Neutrophil (primary cell): ENCODE measurements around the gene CNTNAP2.

Source experiments
- H3K27ac ChIP-seq: fragments of 200-600 bp; sonication (generic); 2 replicates; pipeline ENCODE4 v1.5.1; 2016; ENCODE audit warnings: mild to moderate bottlenecking, moderate library complexity
- H3K27me3 ChIP-seq: fragments of 200-600 bp; sonication (generic); 2 replicates; pipeline ENCODE4 v1.6.0; 2016; ENCODE audit warnings: mild to moderate bottlenecking
- H3K36me3 ChIP-seq: fragments of 200-600 bp; sonication (generic); 2 replicates; pipeline ENCODE4 v1.5.1; 2017
- H3K4me1 ChIP-seq, 2 experiments: fragments of 200-600 bp in 1 of 2; sonication (generic) in 1 of 2; 1 replicate in 1 of 2; 2 replicates in 1 of 2; pipeline versions ENCODE4 v1.5.1 to v1.6.1; 2013 to 2016; ENCODE audit warnings: low read depth in 1 of 2, low read length in 1 of 2, mild to moderate bottlenecking in 1 of 2, moderate library complexity in 1 of 2; ENCODE audit not compliant: control insufficient read depth in 1 of 2, insufficient read depth in 1 of 2
- H3K4me3 ChIP-seq, 2 experiments: fragments of 200-600 bp in 1 of 2; sonication (generic) in 1 of 2; 1 replicate in 1 of 2; 2 replicates in 1 of 2; pipeline ENCODE4 v1.5.1; 2013 to 2016; ENCODE audit warnings: low read depth in 1 of 2, low read length in 1 of 2, mild to moderate bottlenecking in 1 of 2, moderate library complexity in 1 of 2
- H3K9me3 ChIP-seq: fragments of 200-600 bp; sonication (generic); 2 replicates; pipeline ENCODE4 v1.5.1; 2016
- TF ChIP-seq, protein P1 (sequence below): fragments of 200-600 bp; sonication (generic); IDR thresholded peaks from 2 replicates; pipeline ENCODE4 v1.5.1; 2016; ENCODE audit warnings: antibody characterized with exemption

Gene CNTNAP2

DNA sequence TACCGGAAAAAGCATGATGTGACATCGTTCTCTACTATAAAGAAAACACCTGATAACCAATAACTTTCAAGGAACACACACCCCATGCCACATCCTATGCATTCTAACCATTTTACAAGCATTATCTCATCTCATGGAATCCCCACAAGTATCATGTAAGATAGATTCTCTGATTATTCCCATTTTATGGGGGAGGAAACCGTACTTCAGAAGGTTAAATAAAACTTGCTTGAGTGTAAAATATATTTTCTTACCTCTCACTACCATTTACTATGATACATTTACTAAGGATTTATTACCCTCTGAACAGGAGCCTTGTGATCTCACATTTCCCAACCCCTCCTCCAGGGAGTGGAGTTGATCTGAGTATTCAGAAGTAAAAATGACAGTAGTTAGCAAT, 522.7 kb downstream of the CNTNAP2 start:
- no peak overlapping the region for H3K4me3 ChIP-seq
- H3K27me3 ChIP-seq: no peaks in the 10 kb centered on the region
- H3K27ac ChIP-seq: no peak overlapping the region
- TF ChIP-seq, protein P1, sequence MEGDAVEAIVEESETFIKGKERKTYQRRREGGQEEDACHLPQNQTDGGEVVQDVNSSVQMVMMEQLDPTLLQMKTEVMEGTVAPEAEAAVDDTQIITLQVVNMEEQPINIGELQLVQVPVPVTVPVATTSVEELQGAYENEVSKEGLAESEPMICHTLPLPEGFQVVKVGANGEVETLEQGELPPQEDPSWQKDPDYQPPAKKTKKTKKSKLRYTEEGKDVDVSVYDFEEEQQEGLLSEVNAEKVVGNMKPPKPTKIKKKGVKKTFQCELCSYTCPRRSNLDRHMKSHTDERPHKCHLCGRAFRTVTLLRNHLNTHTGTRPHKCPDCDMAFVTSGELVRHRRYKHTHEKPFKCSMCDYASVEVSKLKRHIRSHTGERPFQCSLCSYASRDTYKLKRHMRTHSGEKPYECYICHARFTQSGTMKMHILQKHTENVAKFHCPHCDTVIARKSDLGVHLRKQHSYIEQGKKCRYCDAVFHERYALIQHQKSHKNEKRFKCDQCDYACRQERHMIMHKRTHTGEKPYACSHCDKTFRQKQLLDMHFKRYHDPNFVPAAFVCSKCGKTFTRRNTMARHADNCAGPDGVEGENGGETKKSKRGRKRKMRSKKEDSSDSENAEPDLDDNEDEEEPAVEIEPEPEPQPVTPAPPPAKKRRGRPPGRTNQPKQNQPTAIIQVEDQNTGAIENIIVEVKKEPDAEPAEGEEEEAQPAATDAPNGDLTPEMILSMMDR: no peak
- no peaks in the 10 kb centered on the region for H3K4me1 ChIP-seq
- no peaks in the 10 kb centered on the region for H3K36me3 ChIP-seq
- H3K9me3 ChIP-seq: no peaks in the 10 kb centered on the region

DNA sequence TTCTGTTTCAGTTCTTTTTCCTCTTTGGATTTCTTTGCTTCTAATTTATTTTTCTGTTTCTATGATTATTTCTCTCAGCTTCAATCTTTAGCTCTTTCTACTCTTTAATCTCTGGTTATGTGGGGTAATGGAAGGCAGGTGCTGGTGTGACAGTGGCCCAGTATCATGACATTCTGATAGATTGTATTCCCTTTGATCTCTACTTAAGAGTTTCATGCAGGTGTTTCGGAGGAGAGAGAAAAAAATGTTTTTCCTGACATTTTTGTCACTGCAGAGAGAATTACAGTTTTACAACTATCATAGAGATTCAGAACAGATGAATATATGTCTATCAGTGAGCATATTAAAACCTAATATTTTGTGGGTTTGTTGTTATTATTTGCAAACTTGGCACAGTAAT, 524.9 kb downstream of the CNTNAP2 start:
- Histone ChIP-seq H3K4me1 (no peaks in the 10 kb centered on the region), H3K27ac (no peak overlapping the region), H3K4me3 (no peak overlapping the region), H3K9me3 (no peaks in the 10 kb centered on the region), H3K27me3 (no peaks in the 10 kb centered on the region), H3K36me3 (no peaks in the 10 kb centered on the region)
- TF ChIP-seq, protein P1: no peak

DNA sequence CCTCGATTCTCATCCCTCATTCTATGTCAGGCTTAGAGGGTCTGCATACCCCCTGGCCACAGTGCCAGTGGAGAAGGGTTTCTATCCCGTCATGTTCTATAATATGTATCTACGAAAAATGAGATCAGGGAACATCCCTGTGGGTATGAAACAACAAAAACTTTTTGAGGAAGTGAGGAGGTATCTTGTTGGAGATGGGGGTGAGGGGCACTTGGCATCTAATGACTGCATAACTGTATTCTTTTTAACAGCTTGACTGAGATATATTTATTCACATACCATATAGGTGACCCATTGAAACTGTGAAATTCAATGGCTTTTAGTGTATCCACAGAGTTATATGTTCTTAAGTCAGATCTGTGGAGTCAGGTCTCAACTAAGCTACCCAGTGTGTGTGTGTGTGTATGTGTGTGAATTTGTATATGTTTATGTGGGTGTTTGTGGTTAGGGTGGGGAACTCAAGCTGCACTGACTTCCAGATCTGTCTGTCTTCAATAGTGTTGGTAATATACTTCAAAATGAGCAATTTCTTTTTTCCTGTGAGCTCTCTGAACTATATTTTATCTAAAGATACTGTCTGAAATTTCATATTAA, 528.9 kb downstream of the CNTNAP2 start:
- TF ChIP-seq, protein P1: no peak
- no peak overlapping the region for H3K27ac ChIP-seq
- no peak overlapping the region for H3K4me3 ChIP-seq
- H3K9me3 ChIP-seq: no peaks in the 10 kb centered on the region
- H3K4me1 ChIP-seq: no peaks in the 10 kb centered on the region
- no peaks in the 10 kb centered on the region for H3K36me3 ChIP-seq
- no peaks in the 10 kb centered on the region for H3K27me3 ChIP-seq

DNA sequence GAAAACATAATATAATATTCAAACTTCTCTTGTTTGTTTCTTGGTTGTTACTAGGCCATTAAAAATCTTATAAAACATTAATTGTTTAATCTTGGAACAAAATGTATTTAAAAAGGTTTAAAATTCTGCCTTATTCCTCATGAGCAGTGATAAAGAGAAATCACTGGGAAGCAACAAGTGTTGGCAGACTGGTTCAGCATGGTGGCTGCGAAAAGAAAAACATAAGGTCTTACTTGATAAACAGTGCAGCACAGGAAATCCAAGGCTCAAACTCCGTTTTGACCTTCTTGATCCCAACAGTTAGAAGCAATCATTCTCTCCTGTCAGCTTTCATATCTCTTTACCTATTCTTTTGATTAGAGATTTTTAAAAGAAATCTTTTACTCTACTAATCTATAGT, 530.8 kb downstream of the CNTNAP2 start:
- H3K9me3 ChIP-seq: no peaks in the 10 kb centered on the region
- TF ChIP-seq, protein P1: no peak

DNA sequence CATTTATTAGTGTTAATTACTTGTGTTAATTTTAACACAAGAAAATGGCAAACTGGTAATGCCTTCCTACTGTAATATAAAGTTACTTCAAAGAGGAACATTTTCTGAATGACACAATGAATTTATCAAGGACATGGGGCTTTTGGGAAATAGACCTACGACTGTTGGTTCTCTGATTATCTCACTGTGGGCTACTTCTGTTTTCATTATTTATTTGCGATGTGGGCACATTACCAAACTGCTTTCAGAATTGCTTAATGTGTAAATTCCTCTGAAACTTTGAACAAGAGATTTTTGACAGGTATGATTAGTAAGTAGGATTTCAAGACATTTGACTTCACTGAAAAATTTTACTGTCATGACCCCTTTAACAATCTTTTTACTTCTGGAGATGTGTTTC, 535.6 kb downstream of the CNTNAP2 start:
- H3K27me3 ChIP-seq: no peaks in the 10 kb centered on the region
- no peaks in the 10 kb centered on the region for H3K36me3 ChIP-seq
- TF ChIP-seq, protein P1: no peak
- H3K27ac ChIP-seq: no peak overlapping the region
- no peaks in the 10 kb centered on the region for H3K4me1 ChIP-seq
- H3K4me3 ChIP-seq: no peak overlapping the region
- H3K9me3 ChIP-seq: no peaks in the 10 kb centered on the region

More for the DNA sequence above, 530.8 kb downstream of the CNTNAP2 start:
- Histone ChIP-seq H3K4me1 (no peaks in the 10 kb centered on the region), H3K27ac (no peak overlapping the region), H3K36me3 (no peaks in the 10 kb centered on the region), H3K27me3 (no peaks in the 10 kb centered on the region), H3K4me3 (no peak overlapping the region)

DNA sequence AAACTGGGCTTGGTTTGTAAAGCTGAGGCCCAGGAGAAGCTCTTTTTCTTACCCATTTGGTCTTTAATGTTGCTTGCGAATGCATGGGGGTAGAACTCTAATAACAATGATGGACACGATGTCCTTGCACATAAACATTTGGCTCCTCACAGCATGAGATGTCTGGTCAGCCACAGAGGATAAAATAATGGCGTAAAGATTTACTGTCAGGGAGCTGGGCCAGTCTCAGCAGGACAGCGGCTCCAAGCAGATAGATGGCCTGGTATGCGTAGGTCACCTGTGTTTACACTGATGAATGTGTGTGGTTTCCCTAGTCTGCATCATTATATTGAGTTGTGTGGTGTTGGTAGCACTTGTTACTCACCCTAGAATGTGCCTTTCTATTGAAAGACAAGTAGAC, 537.4 kb downstream of the CNTNAP2 start:
- H3K27me3 ChIP-seq: no peaks in the 10 kb centered on the region

More for the DNA sequence above, 537.4 kb downstream of the CNTNAP2 start:
- Histone ChIP-seq H3K9me3 (no peaks in the 10 kb centered on the region), H3K4me3 (no peak overlapping the region), H3K27ac (no peak overlapping the region), H3K4me1 (no peaks in the 10 kb centered on the region), H3K36me3 (no peaks in the 10 kb centered on the region)
- TF ChIP-seq, protein P1: no peak
